ENCODE measurements around the gene SPON1.

Gene SPON1

DNA sequence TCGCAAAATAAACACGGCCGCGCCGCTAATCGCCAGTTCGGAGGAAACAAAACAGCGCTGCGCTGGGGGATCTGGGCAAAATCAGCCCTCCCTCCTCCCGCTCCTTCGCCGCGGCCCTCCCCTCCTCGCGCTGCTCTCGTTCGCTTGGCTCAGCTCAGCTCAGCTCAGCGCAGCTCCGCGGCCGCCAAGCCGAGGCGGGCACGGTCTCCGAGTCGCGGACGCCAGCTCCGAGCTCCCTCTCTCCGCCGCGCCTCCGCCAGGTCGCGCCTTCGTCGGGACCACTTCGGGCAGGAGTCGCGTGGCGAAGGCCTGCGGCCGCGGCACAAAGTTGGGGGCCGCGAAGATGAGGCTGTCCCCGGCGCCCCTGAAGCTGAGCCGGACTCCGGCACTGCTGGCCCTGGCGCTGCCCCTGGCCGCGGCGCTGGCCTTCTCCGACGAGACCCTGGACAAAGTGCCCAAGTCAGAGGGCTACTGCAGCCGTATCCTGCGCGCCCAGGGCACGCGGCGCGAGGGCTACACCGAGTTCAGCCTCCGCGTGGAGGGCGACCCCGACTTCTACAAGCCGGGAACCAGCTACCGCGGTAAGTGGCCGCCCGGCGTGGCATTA is at the start of gene SPON1:
Gene SPON1, plus strand, starts transcription at position 162 of the 607 bp plus-strand sequence. Its CDS starts 182 bp downstream, at position 344.
- Histone ChIP-seq H2AFZ (ENCODE audit: low read length) (no peak within 1 kb of the TSS), H3F3A (ENCODE audit: low read depth) (no peaks in the 10 kb centered on the region), H3K36me3 (ENCODE audit: insufficient read depth, low read length) (no peaks in the 10 kb centered on the region), H3K79me2 (ENCODE audit: insufficient read depth, low read length) (no peaks in the 10 kb centered on the region), H3K27me3 (ENCODE audit: insufficient read depth, low read length, poor library complexity, severe bottlenecking) (peaks cover 41% of the 10 kb centered on the region), H3K4me2 (ENCODE audit: low read depth, low read length, poor library complexity, severe bottlenecking) (no peak within 1 kb of the TSS), H3K9me3 (ENCODE audit: insufficient read depth, low read depth, low read length) (no peaks in the 10 kb centered on the region), H3K9me2 (replicated peaks; ENCODE audit: low read depth, low read length) (no peaks in the 10 kb centered on the region), H3K4me1 (ENCODE audit: insufficient read depth, low read length, poor library complexity, severe bottlenecking) (no peaks in the 10 kb centered on the region), H3K4me3 (ENCODE audit: low read length, poor library complexity, severe bottlenecking) (no peak within 1 kb of the TSS), H3K9ac (ENCODE audit: low read depth, low read length, poor library complexity, severe bottlenecking) (no peak within 1 kb of the TSS), H4K20me1 (ENCODE audit: insufficient read depth, low read length, poor library complexity, severe bottlenecking) (no peaks in the 10 kb centered on the region)
- TF ChIP-seq EZH2phosphoT487 (IDR thresholded peaks at IDR 0.05; ENCODE audit: borderline replicate concordance): no peak
- TF ChIP-seq, protein P1, sequence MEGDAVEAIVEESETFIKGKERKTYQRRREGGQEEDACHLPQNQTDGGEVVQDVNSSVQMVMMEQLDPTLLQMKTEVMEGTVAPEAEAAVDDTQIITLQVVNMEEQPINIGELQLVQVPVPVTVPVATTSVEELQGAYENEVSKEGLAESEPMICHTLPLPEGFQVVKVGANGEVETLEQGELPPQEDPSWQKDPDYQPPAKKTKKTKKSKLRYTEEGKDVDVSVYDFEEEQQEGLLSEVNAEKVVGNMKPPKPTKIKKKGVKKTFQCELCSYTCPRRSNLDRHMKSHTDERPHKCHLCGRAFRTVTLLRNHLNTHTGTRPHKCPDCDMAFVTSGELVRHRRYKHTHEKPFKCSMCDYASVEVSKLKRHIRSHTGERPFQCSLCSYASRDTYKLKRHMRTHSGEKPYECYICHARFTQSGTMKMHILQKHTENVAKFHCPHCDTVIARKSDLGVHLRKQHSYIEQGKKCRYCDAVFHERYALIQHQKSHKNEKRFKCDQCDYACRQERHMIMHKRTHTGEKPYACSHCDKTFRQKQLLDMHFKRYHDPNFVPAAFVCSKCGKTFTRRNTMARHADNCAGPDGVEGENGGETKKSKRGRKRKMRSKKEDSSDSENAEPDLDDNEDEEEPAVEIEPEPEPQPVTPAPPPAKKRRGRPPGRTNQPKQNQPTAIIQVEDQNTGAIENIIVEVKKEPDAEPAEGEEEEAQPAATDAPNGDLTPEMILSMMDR (conservative IDR thresholded peaks at IDR 0.05; ENCODE audit: low read length): no peak

DNA sequence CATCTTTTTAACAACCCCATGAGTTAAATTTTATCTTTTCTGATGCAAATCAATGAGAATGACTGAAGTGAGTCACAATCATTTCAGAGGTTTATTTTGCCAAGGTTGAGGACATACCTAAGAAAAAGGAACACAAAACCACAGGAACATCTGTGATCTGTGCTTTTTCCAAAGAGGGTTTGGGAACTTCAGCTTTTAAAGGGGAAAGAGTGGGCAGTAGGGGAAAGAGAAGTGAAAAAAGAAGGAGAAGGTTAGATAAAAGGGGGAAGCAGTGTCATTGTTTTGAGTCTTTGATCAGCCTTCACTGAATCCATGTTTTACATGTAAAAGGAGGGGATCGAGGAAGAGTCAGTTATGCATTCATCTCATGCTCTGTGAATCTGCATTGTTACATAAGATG is 45.3 kb upstream of the SPON1 start:
- Histone ChIP-seq H3K27me3 (ENCODE audit: insufficient read depth, low read length, poor library complexity, severe bottlenecking) (no peaks in the 10 kb centered on the region), H3K9me3 (ENCODE audit: insufficient read depth, low read depth, low read length) (no peaks in the 10 kb centered on the region), H3K4me1 (ENCODE audit: insufficient read depth, low read length, poor library complexity, severe bottlenecking) (peaks cover 12% of the 10 kb centered on the region), H3K36me3 (ENCODE audit: insufficient read depth, low read length) (no peaks in the 10 kb centered on the region), H2AFZ (ENCODE audit: low read length) (no peak overlapping the region), H3F3A (ENCODE audit: low read depth) (no peaks in the 10 kb centered on the region), H3K4me2 (ENCODE audit: low read depth, low read length, poor library complexity, severe bottlenecking) (no peak overlapping the region), H3K9me2 (replicated peaks; ENCODE audit: low read depth, low read length) (no peaks in the 10 kb centered on the region), H3K9ac (ENCODE audit: low read depth, low read length, poor library complexity, severe bottlenecking) (no peak overlapping the region), H4K20me1 (ENCODE audit: insufficient read depth, low read length, poor library complexity, severe bottlenecking) (no peaks in the 10 kb centered on the region), H3K4me3 (ENCODE audit: low read length, poor library complexity, severe bottlenecking) (no peak overlapping the region), H3K79me2 (ENCODE audit: insufficient read depth, low read length) (no peaks in the 10 kb centered on the region)
- TF ChIP-seq, protein P1 (conservative IDR thresholded peaks at IDR 0.05; ENCODE audit: low read length): no peak

DNA sequence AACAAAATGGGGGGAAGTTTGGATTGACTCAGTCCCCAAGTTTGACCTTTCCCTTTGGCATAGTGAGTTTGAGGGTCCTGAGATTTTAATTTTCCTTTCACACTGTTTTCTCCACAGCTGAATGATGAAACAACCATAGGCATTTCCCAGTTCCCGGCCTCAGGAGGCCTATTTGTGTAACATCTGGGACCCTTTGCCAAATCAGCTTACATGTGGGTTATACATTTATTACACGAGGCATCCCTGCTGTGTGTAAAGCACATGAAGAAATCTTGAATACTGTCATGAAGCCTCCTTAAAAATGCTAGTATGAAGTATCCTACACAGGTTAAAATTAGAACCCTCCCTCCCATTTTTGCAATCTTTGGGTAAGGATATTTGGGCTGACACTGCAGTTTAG is 44.6 kb upstream of the SPON1 start:
- Histone ChIP-seq H4K20me1 (ENCODE audit: insufficient read depth, low read length, poor library complexity, severe bottlenecking) (no peaks in the 10 kb centered on the region), H3K9me3 (ENCODE audit: insufficient read depth, low read depth, low read length) (no peaks in the 10 kb centered on the region), H3K9ac (ENCODE audit: low read depth, low read length, poor library complexity, severe bottlenecking) (no peak overlapping the region), H3K27me3 (ENCODE audit: insufficient read depth, low read length, poor library complexity, severe bottlenecking) (no peaks in the 10 kb centered on the region), H3K9me2 (replicated peaks; ENCODE audit: low read depth, low read length) (no peaks in the 10 kb centered on the region), H3K4me2 (ENCODE audit: low read depth, low read length, poor library complexity, severe bottlenecking) (no peak overlapping the region), H3K4me1 (ENCODE audit: insufficient read depth, low read length, poor library complexity, severe bottlenecking) (peaks cover 18% of the 10 kb centered on the region), H2AFZ (ENCODE audit: low read length) (no peak overlapping the region), H3K36me3 (ENCODE audit: insufficient read depth, low read length) (no peaks in the 10 kb centered on the region), H3K4me3 (ENCODE audit: low read length, poor library complexity, severe bottlenecking) (no peak overlapping the region), H3K79me2 (ENCODE audit: insufficient read depth, low read length) (no peaks in the 10 kb centered on the region), H3F3A (ENCODE audit: low read depth) (peaks cover 2% of the 10 kb centered on the region; the same call in 1 of the 2 replicates)
- no peak for TF ChIP-seq EZH2phosphoT487 (IDR thresholded peaks at IDR 0.05; ENCODE audit: borderline replicate concordance)
- TF ChIP-seq, protein P1 (conservative IDR thresholded peaks at IDR 0.05; ENCODE audit: low read length): no peak

All from Loucy (cell line).